Adrenal gland (tissue), 12 donors: ENCODE measurements around the gene CFAP97. TPM values are rescaled to one million over a fixed set of nuclear protein-coding genes. Genes with fewer than 3 reads are reported as not detected.

Experiments used
- DNase-seq, 7 donors: peaks; one replicate each; pipeline ENCODE4 v3.0.0-alpha.2; 2019 to 2020
- H3K27ac ChIP-seq, 5 donors: fragments of 200-600 bp; sonication (generic) in 4 of 5; 1 replicate in 3 of 5; 2 replicates in 2 of 5; pipeline versions ENCODE4 v1.5.1 to v1.8.0; 2016 to 2020; ENCODE audit warnings: mild to moderate bottlenecking in 1 of 5
- H3K27me3 ChIP-seq: fragments of 200-600 bp; 2 replicates; pipeline ENCODE4 v1.8.0; 2021
- H3K36me3 ChIP-seq, 2 donors: fragments of 200-600 bp; replicated peaks in 1 of 2; 1 replicate in 1 of 2; 2 replicates in 1 of 2; pipeline versions ENCODE4 v1.5.1 to v1.8.0; 2018 to 2022
- H3K4me1 ChIP-seq, 2 donors: fragments of 200-600 bp; replicated peaks in 1 of 2; 1 replicate in 1 of 2; 2 replicates in 1 of 2; pipeline versions ENCODE4 v1.5.1 to v1.8.0; 2018 to 2021
- H3K4me3 ChIP-seq, 4 donors: fragments of 200-600 bp; sonication (generic) in 3 of 4; one replicate each; pipeline ENCODE4 v1.5.1; 2016 to 2018
- H3K9me3 ChIP-seq, 3 donors: fragments of 200-600 bp; sonication (generic) in 1 of 3; replicated peaks in 1 of 3; 1 replicate in 2 of 3; 2 replicates in 1 of 3; pipeline versions ENCODE4 v1.5.1 to v1.8.0; 2016 to 2021
- CTCF ChIP-seq, 6 experiments: fragments of 450-650 bp in 4 of 6; fragments of 200-600 bp in 2 of 6; sonication (generic) in 1 of 6; IDR thresholded peaks; 1 replicate in 5 of 6; 2 replicates in 1 of 6; pipeline versions ENCODE4 v1.5.1 to v1.8.0; 2016 to 2021; ENCODE audit warnings: antibody characterized with exemption in 6 of 6, mild to moderate bottlenecking in 2 of 6, moderate library complexity in 1 of 6
- POLR2A ChIP-seq, 2 donors: fragments of 450-650 bp; IDR thresholded peaks; one replicate each; pipeline ENCODE4 v1.6.1; 2017; ENCODE audit warnings: antibody characterized with exemption in 2 of 2, mild to moderate bottlenecking in 2 of 2, moderate library complexity in 1 of 2
- WGBS, 4 donors: extraction: QIAGEN DNeasy Blood & Tissue Kit in 2 of 4; methylation state at CpG; one replicate each; pipeline versions ENCODE4 v1.1.5 to v1.1.7; 2013 to 2017; 5-methylcytosine and 5-hydroxymethylcytosine counted together
- intact Hi-C, 2 donors: fragments of 100-400 bp; cut with DNase I; formaldehyde crosslinking; loops; one replicate each; pipeline versions ENCODE4 v1.14.1 to v1.15.0; 2022 to 2023
- polyA plus RNA-seq, 3 donors: library from polyadenylated mRNA; stranded (reverse); fragments of 200-250 nt in 2 of 3; fragments of 350-450 nt in 1 of 3; fragmentation: Illumina TruSeq in 1 of 3; extraction: RNeasy Lipid Tissue Mini Kit (QIAGEN cat#74804) in 1 of 3; gene quantifications; one replicate each; pipeline ENCODE4 v1.2.3, GENCODE V29; 2013 to 2014
- total RNA-seq, 9 donors: library from RNA; depleted of rRNA in 4 of 9; stranded (reverse); fragments of >200 nt in 4 of 9; fragments of 120-200 nt in 1 of 9; fragmentation: NEBNext Ultra II Directional in 1 of 9; extraction: Animal tissue kit (Norgen Biotek cat#: 25700) in 1 of 9; gene quantifications; one replicate each; pipeline versions ENCODE4 v1.1.0 to v1.2.4, GENCODE V29; 2013 to 2023
- donor health status: healthy with polysubstance abuse.
- donor health status: Bipolar disorder and iron deficiency.
- donor health status: DM: yes; HTN: yes; CAD: no.
- donor health status: DM: no; HTN: no; CAD: no.
- donor health status: DM: no; HTN: no; CAD: no.
- donor health status: DM: yes; HTN: yes; CAD: no.

Gene CFAP97
- total and polyA plus RNA-seq, 12 donors = 3.9 to 33.3 (median 25.4) TPM

GRCh38 chr4:185149392-185149791 lies 54.4 kb downstream of the CFAP97 start:
- Histone ChIP-seq H3K4me1 (peaks cover 0 to 4% of the 10 kb centered on the region in 2 donors), H3K4me3 (no peak overlapping the region), H3K9me3 (no peaks in the 10 kb centered on the region), H3K27me3 (no peaks in the 10 kb centered on the region), H3K36me3 (peaks cover 0 to 20% of the 10 kb centered on the region in 2 donors), H3K27ac (no peak overlapping the region)
- 91 to 95% (median 93%) methylated on average over 11 to 12 of the region's 12 CpGs for whole genome bisulfite sequencing, 4 donors
- intact Hi-C loops = no loop called here
- no peak for TF ChIP-seq CTCF (IDR thresholded peaks at IDR 0.05)
- no peak for TF ChIP-seq POLR2A (IDR thresholded peaks at IDR 0.05)
- peak in 1 of 7 donors; percentile 35 for DNase-seq

DNA sequence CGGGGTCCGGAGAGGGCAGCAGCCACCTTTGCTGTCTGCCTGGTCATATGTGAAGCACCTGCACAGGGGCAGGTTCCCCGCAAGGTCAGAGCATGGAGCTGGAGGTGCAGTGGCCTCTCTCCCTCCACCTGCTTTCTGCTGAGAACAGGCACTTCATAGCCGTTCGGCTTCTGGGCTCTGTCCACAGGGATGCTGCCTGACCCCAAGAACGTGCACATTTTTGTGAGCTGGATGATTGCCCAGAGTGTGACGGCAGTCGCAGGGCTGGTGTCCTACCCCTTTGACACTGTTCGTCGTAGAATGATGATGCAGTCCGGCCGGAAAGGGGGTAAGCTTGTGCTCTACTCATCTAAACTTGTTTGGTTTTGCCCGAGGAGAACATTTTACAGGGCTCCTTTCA lies 58.2 kb downstream of the CFAP97 start:
- H3K4me3 ChIP-seq = no peak overlapping the region

GRCh38 chr4:185144601-185145240 lies 59.1 kb downstream of the CFAP97 start:
- Histone ChIP-seq H3K4me1 (peaks cover 0 to 17% of the 10 kb centered on the region in 2 donors), H3K9me3 (no peaks in the 10 kb centered on the region)

More for the DNA sequence above, 58.2 kb downstream of the CFAP97 start:
- TF ChIP-seq POLR2A (IDR thresholded peaks at IDR 0.05) = no peak
- TF ChIP-seq CTCF (IDR thresholded peaks at IDR 0.05) = no peak
- DNase-seq = peak in 5 of 7 donors; percentile 33 to 79 (median 54)
- peaks cover 0 to 17% of the 10 kb centered on the region in 2 donors for H3K4me1 ChIP-seq
- H3K27me3 ChIP-seq = no peaks in the 10 kb centered on the region
- H3K27ac ChIP-seq = peak overlapping the region in 1 of 5 donors; percentile 25
- WGBS, 4 donors = 69 to 88% (median 78%) methylated on average over 6 to 13 of the region's 13 CpGs
- peaks cover 0 to 11% of the 10 kb centered on the region in 2 donors for H3K36me3 ChIP-seq
- no peaks in the 10 kb centered on the region for H3K9me3 ChIP-seq
- intact Hi-C loops = no loop called here

DNA sequence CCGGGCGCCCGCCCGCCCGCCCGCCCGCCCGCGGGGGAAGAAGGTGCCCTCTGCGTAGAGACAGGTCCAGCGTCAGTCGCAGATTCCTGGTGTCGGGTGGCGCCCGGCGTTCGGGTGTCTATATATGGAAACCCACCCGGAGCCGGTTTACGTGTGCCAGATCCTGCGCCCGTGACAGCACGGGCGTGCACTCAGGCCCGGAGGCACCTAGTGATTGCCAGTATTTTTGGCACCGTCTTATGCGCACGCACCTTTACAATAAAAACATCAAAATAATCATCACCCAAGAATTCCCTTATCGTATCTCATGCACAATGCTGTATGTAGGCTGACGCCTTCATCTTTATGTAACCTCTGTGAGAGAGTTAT lies 60.2 kb downstream of the CFAP97 start:
- peaks cover 0 to 17% of the 10 kb centered on the region in 2 donors for H3K4me1 ChIP-seq

More at GRCh38 chr4:185144601-185145240, 59.1 kb downstream of the CFAP97 start:
- WGBS, 4 donors = 89 to 94% (median 89%) methylated on average over 16 of the region's 16 CpGs
- Histone ChIP-seq H3K36me3 (peaks cover 0 to 9% of the 10 kb centered on the region in 2 donors), H3K27ac (peak overlapping the region in 2 of 5 donors; percentile 14 to 25), H3K4me3 (no peak overlapping the region), H3K27me3 (no peaks in the 10 kb centered on the region)
- intact Hi-C loops = no loop called here
- TF ChIP-seq CTCF (IDR thresholded peaks at IDR 0.05) (no peak), POLR2A (IDR thresholded peaks at IDR 0.05) (no peak)
- DNase-seq = peak in 1 of 7 donors; percentile 57

More for the DNA sequence above, 60.2 kb downstream of the CFAP97 start:
- TF ChIP-seq CTCF (IDR thresholded peaks at IDR 0.05) (no peak), POLR2A (IDR thresholded peaks at IDR 0.05) (no peak)
- DNase-seq = peak; percentile 52 to 82 (median 56)
- Histone ChIP-seq H3K9me3 (no peaks in the 10 kb centered on the region), H3K4me3 (peak overlapping the region in 2 of 4 donors; percentile 62 to 67), H3K27ac (peak overlapping the region in 2 of 5 donors; percentile 14 to 81), H3K27me3 (no peaks in the 10 kb centered on the region), H3K36me3 (peaks cover 0 to 9% of the 10 kb centered on the region in 2 donors)
- WGBS, 4 donors = 1 to 4% (median 2%) methylated on average over 15 to 30 of the region's 30 CpGs
- intact Hi-C loops = no loop called here
